Stimulated activated CD8-positive, alpha-beta memory T cell treated with anti-CD3 and anti-CD28 coated beads, Interleukin-2, amount 100 ng/mL, for 1 hour (primary cell): Measurements from ENCODE around the gene C11orf86.
A peak's percentile ranks its signal among the peaks of the same experiment; 100 is the strongest.
"Not testable (repeated sequence)": the region's sequence is repeated elsewhere in the genome, so short reads cannot be mapped to it uniquely, and the experiment has no call there.

ENCODE experiments used
- DNase-seq, 2 donors: peaks; one replicate each; pipeline ENCODE4 v3.0.0-alpha.2; 2020; ENCODE audit warnings: low read depth in 2 of 2

C11orf86 gene

GRCh38 chr11:66974724-66975404 is at the start of gene C11orf86:
C11orf86 (plus strand) TSS chr11:66975304; CDS start chr11:66975363, 59 bp downstream.
- DNase-seq, result no peak

DNA sequence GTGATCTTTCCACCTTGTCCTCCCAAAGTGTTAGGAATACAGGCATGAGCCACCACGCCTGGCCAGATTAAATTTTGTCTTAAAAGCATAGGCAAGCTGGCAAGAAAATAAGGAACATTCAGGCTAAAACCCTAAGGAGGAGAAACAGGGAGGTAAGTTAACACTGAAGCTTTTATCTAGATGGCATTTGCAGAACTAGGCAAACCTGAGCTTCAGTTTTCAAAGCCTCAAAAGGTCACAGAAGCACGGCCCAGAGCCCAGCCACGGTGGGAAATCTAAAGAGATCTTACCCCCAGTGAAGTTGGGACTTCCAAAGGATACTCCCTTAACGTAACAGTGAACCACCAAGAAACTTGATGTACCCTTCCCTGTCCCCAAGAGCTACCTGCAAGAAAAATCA is 45.4 kb upstream of the C11orf86 start:
- DNase-seq, result no peak

GRCh38 chr11:66932543-66932942 is 42.6 kb upstream of the C11orf86 start:
- no peak for DNase-seq

- no peak for DNase-seq
Measured at GRCh38 chr11:66933531-66933930, 41.6 kb upstream of the C11orf86 start.

DNA sequence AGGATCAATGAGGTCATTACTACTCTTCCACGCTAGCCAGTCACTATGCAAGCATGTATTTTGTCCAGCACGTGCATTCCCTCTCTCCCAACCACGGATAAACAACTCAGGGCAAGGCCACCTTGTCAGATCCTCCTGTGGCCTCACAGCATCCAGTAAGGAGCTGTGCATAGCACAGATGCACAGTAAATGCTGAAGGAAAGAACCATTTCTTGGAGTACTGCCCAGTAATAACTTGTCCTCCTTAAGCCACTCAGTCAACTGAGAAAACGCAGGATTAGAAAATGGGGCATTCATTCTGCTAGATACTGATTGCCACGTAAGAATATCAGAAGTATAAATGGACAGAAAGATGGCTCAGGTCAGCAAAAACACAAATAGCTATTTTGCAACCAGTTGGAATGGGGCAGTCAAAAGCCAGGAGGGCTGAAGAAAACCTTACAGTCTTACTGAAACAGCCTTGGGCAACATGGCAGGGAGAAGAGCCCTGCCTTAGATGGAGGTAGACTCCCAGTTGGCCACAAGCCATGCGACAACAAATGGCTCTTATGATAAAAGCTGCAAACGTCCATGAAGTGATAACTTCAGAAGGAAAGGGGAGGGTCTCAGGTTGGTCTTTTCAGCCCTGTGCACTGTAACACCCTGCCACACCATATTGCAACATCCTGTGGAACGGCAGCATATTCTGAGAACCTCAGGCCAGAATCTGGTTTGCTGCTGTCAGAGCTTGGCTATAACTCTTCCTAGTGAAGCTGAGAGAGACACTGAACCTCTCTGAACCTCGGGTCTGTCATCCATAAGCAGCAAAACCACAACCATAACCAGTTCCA is 39.9 kb upstream of the C11orf86 start:
- no peak for DNase-seq

- no peak for DNase-seq
Measured at GRCh38 chr11:66936311-66936711, 38.8 kb upstream of the C11orf86 start.

DNA sequence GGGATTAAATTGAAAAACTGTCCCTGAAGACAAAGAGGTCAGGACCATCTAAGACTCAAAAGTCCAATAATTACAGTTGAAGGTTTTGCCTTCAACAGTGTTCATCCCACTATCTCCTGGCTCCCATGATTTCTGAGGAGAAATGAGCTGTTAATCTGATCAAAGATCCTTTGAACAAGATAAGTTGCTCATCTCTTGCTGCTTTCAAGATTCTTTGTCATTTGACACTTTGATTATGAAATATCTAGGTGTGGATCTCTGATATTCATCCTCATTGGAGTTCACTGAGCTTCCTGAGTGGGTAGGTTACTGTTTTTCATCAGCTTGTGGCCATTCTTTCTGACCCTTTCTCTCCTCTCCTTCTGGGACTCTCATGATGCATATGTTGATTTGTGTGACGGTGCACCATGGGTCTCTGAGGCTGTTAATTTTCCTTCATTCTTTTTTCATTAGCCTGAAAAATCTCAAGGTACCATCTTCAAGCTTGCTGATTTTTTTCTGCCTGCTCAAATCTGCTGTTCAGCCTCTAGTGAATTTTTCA is 37.8 kb upstream of the C11orf86 start:
- no peak for DNase-seq

DNA sequence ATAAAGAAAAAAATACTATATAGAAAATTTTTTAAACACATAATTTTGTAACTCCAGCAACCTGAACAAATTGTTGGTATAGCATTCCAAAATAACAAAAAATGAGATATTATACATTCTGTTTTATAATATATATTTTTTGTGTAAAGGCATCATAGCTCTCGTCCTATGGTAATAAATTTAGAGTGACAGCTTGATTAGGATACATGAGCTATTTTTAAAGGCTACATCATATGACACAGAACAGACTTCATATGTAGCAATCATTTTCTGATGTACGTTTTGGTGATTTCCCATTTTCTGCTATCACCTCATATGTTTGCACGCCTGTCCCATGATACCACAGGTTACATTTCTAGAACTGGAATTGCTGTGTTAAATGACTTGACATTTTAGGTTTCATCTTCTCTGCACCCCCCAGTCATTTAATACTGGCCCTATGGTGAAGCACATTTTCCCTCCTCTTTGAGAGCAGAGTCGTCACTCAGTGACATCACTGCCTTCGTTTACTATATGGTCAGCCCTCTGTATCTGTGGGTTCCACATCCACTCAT is 36.4 kb upstream of the C11orf86 start:
- no peak for DNase-seq

DNA sequence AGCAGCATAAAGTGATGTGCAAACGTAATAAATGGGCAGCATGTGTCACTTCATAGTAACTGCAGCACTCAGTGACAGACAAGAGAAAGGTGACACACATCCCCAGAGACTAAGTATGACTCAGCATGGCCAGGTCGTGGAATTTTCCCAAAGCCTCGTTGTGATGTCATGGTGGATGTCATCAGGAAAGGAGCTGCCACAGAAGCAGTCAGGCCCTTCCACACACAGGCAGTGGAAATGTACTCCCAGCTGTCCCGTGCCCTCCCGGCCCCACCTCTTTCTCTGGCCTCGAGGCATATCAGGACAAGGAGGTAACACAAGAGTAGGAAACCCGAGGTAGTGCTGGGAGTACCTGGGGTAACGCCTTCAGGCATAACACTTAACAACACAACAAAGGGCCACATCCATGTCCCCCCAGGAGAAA is 25.0 kb upstream of the C11orf86 start:
- no peak for DNase-seq

- no peak for DNase-seq
Measured at GRCh38 chr11:66951135-66951534, 24.0 kb upstream of the C11orf86 start.

DNA sequence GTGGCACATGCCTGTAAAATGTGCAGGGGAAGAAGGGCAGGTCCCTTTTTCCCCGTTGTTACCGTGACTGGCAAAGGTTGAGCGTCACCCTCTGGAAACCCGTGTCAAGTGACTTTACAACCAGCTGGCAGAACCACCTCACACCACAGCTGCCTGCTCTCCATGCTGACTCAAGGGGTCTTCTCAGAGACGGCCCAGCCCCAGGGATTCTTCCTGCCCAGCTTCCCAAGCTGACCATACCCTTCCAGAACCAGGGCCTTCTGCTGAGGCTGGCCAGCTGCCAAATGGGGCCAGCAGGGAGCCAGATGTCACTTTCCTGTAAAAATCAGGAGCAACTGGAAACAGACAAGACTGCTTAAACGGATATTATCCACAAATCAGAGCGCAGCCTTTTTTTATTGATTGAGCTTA is 23.2 kb upstream of the C11orf86 start:
- no peak for DNase-seq

DNA sequence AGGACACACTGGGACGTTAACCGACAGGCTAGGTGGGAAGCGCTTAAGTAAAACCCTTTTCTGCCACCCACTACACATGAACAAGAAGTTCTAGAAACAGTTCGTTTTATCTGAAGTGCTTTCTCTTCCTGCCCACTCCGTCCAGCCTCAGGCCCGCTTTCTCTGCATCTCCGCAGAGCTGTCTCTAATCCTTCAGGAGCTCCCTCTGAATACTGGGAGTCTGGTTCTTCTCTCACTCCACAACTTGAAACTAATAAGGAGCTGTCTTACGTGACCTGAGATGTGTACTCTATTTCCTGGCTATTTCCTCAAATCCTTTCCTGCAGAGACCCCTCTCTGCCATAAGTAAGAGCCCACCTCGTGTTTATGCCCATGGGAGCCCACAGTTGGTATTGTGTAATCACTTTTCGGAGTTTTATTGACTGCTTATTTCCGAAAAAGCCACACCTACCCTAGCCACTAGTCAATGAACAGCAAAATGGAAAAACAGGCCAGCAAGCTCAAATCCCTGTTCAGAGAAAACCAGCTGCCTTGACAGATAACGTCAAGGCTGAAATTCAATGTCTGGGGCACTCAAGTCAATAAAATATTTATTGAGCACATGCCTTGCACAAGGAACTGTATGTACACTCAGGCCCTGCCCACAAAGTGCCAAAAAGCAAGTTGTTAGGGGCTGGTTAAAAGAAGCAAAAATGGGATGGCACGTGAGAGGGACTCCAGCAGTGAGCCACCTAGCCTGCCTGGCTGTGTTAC is 21.8 kb upstream of the C11orf86 start:
- DNase-seq, result no peak

GRCh38 chr11:66956689-66957290 is 18.3 kb upstream of the C11orf86 start:
- no peak for DNase-seq

DNA sequence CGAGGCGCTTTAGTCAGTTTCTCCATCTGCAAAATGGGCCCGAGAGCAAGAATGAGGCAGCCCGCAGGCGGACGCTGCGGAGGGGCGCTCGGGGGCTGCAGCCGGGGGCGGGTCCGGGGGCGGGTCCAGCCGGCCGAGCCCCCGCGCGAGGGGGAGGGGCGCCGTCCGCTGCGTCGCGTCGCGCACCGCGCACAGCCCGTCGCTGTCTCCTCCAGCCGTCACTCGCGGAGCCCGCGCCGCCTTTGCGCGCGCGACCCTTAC is 17.2 kb upstream of the C11orf86 start:
- DNase-seq, result peak in 1 of 2 donors; percentile 14

- DNase-seq, result peak; percentile 89 to 94
Measured at GRCh38 chr11:66958232-66958955, 16.7 kb upstream of the C11orf86 start, which contains the start of gene PC. PC (minus strand) TSS chr11:66958383; CDS start chr11:66872159, 86,224 bp downstream.

DNA sequence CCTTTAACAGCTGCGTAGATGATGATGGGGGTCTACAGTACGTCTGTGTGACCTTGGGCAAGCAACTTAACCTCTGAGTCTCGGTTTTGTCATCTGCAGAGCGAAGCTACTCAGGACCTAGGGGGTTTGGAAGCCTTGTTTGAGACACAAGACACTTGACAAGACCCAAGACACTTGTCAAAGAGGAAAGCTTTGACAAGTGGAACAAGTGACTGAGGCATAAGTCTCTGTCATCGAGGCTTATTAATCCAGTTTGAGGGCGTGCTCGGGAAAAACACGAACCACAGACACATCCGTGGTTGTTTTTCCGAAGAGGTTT is 16.2 kb upstream of the C11orf86 start:
- no peak for DNase-seq

- DNase-seq, result not testable (repeated sequence)
Measured at GRCh38 chr11:66961691-66962213, 13.4 kb upstream of the C11orf86 start.

GRCh38 chr11:66962247-66962646 is 12.9 kb upstream of the C11orf86 start:
- DNase-seq, result no peak

DNA sequence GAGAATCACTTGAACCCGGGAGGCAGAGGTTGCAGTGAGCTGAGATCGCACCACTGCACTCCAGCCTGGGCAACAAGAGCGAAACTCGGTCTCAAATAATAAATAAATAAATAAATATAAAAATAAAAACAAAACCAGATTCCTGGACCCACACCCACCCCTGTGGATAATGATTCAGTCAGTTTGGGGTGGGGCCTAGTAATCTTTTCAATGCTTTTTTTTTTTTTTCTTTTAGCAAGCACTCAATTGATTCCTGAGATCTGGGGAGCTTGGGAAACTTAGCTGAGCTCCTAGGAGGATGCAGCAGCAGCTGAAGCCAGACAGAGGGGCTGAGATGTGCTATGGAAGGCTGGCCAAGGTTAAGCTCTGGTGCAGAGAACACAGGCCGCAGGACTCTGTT is 12.3 kb upstream of the C11orf86 start:
- no peak for DNase-seq

DNA sequence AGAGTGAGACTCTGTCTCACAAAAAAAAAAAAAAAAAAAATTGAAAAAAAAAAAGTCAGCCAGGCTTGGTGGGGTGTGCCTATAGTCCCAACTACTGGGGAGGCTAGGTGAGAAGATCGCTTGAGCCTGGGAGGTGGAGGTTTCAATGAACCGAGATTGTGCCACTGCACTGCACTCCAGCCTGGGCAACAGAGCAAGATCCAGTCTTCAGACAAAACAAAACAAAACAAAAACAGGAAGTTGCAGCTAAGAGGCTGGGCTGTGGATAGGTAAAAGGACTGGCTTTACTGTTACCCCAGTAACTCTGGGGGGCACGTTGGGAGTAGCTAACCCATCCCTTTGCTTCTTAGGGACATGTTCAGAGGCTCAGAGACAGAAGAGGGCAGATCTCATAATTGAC is 10.6 kb upstream of the C11orf86 start:
- no peak for DNase-seq

DNA sequence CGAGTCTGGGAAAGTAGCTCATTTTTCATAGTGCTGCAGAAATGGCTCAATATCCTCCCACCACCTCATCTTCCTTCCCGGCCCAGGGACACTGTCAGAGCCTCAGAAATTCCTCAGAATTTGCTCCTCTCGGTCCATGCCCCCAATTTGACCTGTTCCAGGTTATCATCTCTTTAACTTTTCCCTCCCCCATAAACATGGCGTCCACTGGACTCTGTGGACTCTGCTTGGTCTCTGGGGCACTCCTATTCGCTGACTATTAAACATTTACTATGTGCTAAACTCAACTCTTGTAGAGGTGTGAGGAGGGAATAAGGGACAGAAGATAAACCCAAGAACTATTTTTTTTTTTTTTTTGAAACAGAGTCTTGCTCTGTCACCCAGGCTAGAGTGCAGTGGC is 8.8 kb upstream of the C11orf86 start:
- no peak for DNase-seq
